Erythroblast (primary cell): Measurements from ENCODE around the gene TMBIM1.

ENCODE experiments used
- DNase-seq, 2 experiments: peaks; one replicate each; lab custom pipeline; 2025; lab: John Stamatoyannopoulos, UW
- GATA1 ChIP-seq: IDR thresholded peaks from 2 replicates; pipeline ENCODE4 v1.6.1; 2011; ENCODE audit warnings: low read depth, mild to moderate bottlenecking, control low read depth, low read length, moderate library complexity
- POLR2A ChIP-seq: IDR thresholded peaks from 2 replicates; pipeline ENCODE4 v1.6.1; 2011; ENCODE audit warnings: mild to moderate bottlenecking, low read length

The TMBIM1 gene

DNA sequence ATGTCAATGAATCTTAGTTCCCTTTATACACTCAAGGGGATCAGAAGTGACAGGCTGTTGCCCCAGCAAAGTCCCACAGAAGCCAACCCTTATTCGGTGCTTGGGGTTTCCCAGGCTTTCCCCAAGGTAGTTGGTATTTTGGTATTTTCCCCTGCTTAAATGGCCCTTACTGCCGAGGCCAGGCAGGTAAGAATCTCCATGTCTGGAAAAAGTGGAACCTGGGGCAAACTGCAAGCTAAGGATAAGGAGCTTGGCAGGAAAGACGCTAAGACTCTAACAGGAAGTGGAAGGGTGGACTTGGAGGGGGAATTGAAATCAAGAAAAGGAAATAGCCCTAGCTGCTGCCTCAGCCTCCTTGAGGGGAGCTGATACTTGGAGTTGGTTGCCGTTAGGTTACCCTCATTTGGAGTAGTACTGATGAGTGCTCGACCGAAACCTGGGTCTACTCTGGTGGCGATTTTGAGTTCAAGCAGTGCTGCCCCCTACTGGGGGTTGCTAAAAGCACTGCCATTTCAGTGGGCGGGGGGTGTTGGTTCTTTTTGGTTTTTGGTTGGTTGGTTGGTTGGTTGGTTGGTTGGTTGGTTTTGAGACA, 34.8 kb downstream of the TMBIM1 start:
- DNase-seq = peak; percentile 70 to 75
- TF ChIP-seq GATA1 (no peak), POLR2A (no peak)

DNA sequence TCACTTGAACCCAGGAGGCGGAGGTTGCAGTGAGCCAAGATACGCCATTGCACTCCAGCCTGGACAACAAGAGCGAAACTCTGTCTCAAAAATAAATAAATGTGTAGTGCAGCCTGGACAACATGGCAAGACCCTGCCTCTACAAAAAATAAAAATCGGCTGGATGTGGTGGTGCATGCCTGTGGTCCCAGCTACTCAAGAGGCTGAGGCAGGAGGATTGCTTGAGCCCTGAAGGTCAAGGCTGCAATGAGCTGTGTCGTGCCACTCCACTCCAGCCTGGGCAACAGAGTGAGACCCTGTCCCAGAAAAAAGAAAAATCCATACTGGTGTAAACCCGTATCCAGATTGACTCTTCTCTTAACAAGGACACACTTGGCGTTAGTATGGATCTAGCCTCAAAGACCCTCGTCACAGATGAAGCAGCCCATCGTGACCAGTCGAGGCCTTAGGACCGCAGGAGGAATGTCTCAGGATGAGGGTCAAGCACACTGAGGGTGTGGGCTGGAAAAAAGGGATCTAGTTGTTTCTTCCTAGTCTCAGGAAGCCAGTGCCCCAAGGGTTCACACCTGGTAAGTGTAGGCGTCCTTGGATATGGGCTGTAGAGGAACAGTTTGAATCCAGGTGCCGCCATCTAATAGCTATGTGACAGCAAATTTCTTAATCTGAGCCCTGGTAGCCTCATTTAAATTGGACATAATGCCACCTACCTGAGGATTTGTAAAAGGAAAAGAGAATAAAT, 35.5 kb downstream of the TMBIM1 start:
- DNase-seq = no peak
- no peak for TF ChIP-seq POLR2A
- no peak for TF ChIP-seq GATA1

DNA sequence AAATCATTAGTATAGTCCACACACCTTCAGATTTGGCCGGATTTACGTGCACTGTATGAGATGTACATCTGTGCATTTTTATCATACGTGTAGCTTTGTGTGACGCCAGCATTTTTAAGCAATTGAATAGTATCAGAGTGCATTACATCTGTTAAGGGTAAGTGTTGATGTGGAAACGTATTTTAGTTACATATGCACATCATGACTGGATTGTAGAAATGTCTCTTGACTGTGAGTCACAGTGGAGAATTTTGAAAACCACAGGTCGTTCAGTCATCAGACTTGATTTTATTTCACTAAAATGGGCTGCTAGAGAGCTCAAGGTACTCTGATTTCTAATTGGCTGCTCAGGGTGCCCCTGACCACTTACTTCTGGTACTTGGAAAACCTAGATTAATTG, 36.9 kb downstream of the TMBIM1 start:
- TF ChIP-seq GATA1 (no peak), POLR2A (no peak)
- DNase-seq = no peak

DNA sequence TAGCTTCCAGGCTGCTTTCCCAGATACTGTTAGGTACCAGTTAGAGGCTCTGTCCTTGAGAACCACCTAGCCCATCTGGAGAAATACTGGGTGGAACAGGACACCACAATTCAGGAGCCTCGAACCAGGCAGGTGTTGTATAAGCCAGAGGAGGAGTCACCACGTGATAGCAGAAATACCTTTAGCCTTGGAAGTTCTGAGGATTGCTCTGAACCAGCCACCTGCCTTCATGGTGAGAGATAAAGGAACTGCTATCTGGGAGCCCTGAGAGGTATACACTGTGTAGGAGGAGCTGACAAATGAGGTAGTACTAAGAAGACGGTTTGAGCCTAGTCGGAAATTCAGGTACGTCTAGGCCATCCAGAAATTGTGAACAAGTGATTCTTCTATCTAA, 39.1 kb downstream of the TMBIM1 start:
- no peak for DNase-seq
- TF ChIP-seq GATA1 (no peak), POLR2A (no peak)

DNA sequence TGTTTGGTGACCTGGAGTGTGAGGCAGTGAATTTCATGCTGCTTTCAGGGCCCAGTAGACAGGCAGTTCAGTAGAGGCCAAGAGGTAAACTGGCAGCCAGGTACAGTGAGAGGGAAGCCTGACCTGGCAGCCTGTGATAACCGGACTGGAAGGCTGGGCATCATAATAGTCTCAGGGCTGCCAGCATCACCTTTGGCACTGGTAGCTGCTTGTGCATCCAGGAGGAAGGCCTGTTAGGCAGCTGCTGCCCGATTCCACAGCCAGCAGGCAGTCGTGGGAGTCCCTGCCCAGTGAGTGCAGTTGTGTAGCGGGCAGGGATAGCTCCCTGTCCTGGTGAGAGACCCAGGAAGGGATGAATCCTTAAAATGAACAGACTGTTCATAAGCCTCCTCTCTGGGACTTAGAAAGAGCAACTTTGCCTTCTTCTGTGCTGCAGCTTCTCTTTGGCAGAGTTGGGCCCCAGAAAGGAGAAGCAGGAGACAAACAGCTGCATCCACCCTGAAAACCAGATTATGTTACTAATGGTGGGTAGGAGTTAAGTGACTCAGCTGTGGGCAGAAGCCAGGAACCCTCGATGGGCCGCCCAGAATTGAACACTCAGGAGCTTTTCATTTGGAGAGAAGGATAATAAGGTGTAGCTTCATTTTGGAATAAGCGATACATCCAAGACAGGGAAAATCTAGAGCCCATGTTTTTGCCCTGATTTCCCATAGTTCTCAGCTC, 39.6 kb downstream of the TMBIM1 start:
- DNase-seq = no peak
- TF ChIP-seq POLR2A (no peak), GATA1 (no peak)

DNA sequence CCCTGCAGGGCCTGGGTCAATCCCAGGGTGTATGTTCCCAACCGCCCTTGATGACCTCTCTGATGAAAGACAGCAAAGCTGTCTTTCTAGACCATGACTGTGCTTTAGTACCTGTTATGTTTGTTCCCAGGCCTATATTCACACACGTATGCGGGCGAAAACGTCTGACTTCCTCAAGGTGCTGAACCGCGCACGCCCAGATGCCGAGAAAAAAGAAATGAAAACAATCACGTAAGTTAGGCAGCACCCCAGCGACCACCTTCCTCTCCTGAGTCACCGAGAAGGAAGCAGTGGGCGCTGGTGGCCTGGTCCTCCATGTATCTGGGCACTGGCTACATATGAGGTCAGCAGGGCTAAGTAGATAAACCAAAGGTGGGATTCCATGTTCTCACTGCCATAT, 42.6 kb downstream of the TMBIM1 start:
- TF ChIP-seq POLR2A = no peak
- no peak for TF ChIP-seq GATA1
- no peak for DNase-seq

DNA sequence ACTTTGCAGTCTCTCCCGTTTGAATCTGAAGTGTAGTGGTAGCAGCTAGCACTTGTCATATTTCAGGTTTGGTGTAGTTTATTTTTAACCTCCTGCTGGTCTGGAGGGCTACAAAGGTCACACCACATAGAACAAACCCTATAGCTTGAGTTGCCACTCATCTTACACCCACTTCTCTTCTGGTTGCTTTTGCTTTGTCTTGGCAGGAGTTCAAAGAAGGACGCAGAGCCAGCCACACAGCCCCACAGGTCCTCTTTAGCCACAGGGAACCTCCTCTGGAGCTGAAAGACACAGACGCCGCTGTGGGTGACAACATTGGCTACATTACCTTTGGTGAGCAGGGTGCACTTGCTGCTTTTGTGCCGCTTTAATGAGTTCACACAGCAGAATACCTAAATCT, 47.1 kb downstream of the TMBIM1 start:
- DNase-seq = no peak
- no peak for TF ChIP-seq POLR2A

DNA sequence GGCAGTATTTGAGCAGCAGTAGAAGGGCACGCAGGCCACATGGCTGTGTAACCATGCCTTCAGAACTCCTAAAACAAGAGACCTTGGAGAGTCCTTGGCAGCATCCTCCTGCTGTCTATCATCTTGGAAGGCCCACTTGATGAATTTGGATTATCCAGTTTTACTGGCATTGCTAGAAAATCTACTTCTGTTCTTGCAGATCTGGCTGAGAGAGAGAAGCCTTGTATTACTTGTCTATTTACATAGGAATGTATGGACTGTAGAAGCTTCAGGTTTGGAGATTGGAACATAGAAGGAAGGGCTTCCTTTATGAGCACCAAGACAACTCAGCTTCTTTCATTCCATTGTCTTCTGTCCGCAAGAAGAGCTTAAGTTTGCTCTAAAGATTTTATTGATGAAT, 47.6 kb downstream of the TMBIM1 start:
- TF ChIP-seq GATA1 (no peak), POLR2A (no peak)
- no peak for DNase-seq

DNA sequence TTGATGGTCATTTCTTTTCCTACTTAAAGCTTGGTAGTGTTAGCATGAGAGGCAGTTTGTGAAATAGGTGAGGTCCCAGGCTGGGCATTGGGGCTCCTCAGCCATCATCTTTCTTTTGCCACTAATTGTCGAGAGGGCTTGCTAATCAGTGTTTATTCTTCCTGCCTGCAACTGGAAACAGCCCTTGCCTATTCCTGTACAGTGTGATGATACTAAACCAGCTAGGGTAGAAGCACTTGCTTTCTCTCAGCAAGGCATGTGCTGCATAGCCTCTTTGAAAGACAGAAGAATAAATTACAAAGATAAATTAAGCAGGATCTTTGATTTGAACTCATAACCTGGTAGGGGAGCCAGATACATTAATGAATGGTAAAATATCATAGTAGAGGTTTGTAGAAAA, 48.1 kb downstream of the TMBIM1 start:
- TF ChIP-seq GATA1 (no peak), POLR2A (no peak)
- DNase-seq = no peak

DNA sequence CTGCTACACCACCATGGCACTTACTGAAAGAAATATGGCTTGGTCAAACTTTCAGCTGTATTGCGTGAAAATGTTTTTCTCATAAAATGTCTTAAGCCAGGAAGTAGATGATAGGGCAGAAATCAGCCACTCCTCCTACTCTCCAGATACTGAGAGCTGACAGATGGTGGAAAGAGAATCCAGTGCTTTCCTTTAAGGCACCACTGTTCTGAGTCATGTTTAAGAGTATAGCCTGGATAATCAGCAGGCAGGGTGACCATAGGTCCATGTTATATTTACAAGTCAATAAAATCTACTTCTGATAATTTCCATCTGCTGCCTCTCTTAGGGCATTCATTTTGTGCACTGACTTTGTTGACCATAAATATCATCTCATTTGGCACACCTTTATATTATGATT, 53.4 kb downstream of the TMBIM1 start:
- no peak for DNase-seq

DNA sequence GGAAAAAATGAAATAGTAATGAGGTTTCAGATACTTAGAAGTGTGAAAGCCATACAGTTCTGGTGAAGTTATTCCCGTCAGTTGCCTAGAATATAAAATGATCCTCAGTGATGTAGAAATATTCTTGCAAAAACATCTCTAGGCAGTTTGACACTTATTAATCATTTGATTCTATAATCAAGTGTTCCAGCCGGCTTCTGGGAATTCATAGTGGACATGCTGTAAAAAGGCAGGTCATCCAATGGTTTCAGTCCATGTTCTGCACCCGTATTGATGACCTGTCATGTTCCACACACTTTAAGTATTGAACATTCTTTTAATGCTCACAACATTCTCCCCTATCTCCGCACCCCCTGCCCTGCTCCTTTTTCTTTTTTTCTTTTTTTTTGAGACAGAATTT, 55.5 kb downstream of the TMBIM1 start:
- TF ChIP-seq GATA1 = no peak
- TF ChIP-seq POLR2A = no peak
- DNase-seq = no peak

More for the DNA sequence above, 53.4 kb downstream of the TMBIM1 start:
- no peak for TF ChIP-seq POLR2A
- TF ChIP-seq GATA1 = no peak

DNA sequence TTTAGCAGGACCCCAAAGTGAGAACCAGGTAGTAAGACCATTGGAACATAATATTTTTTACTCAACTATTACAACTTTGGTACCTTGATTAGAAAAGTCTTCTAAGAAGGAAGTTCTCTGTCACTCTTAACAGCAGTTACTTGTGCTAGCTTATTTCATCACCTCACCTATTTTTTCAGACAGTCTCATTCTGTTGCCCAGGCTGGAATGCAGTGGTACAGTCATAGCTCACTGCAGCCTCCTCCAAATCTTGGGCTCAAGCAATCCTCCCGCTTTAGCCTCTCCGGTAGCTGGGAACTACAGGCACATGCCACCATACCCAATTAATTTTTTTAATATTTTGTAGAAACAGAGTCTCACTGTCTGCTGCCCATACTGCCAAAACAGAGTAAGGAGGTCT, 57.3 kb downstream of the TMBIM1 start:
- TF ChIP-seq GATA1 (no peak), POLR2A (no peak)

DNA sequence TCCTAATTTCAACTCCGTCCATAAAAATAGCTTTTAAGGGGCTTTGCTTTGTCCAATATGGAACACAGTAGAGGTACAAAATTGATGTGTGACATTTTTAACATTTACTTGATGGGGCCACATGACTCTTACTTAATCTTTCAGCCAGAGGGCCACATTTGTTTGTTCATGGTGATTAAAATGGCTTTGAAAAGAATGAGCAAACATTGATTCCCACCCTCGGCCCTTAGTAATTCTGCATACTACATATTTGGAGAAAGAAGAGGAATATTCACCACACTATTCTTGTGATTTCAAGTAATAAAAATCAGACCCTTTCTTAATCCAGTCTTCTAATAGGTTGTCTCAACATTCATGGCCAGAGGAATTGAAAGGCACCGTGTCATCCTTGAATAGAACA, 57.8 kb downstream of the TMBIM1 start:
- no peak for DNase-seq
- TF ChIP-seq GATA1 (no peak), POLR2A (no peak)

More for the DNA sequence above, 57.3 kb downstream of the TMBIM1 start:
- no peak for DNase-seq

DNA sequence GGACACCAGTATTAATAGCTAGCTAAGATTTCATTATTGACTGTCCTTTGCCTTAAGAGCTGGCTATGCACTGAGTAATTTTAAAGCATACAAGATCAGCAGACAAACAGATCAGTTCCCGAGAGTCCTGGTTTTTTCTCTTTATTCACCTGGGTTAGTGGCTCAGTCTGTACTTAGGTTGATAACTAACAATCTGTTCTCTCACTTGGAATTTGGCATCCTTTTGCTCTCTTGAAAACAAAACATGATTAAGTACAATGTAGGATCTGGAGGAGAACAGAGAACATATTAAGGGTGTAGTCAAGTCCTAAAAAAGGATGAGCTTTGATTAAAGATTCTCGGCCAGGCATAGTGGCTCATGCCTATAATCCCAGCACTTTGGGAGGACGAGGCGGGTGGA, 58.8 kb downstream of the TMBIM1 start:
- DNase-seq = no peak
- TF ChIP-seq POLR2A = no peak
- TF ChIP-seq GATA1 = no peak
